Neural crest cell (in vitro differentiated cells): ENCODE results near the gene LIMK2. TPM values are rescaled to one million over a fixed set of nuclear protein-coding genes. Genes with fewer than 3 reads are reported as not detected.

Experiments
- DNase-seq: peaks from one replicate; pipeline ENCODE4 v3.0.0; 2021; ENCODE audit warnings: low read depth, mixed read lengths, low spot score
- H3K27ac Mint-ChIP-seq: one replicate; pipeline ENCODE4 v1.8.0; 2021; ENCODE audit warnings: mild to moderate bottlenecking, mixed read lengths; ENCODE audit not compliant: unreplicated experiment
- H3K27me3 Mint-ChIP-seq: 2 replicates; pipeline ENCODE4 v1.8.0; 2021; ENCODE audit warnings: low read depth, mild to moderate bottlenecking, mixed read lengths
- H3K36me3 Mint-ChIP-seq: 2 replicates; pipeline ENCODE4 v1.8.0; 2021; ENCODE audit warnings: low read depth, mild to moderate bottlenecking, mixed read lengths
- H3K4me1 Mint-ChIP-seq: 2 replicates; pipeline ENCODE4 v1.8.0; 2021; ENCODE audit warnings: mixed read lengths
- H3K4me3 Mint-ChIP-seq: one replicate; pipeline ENCODE4 v1.8.0; 2021; ENCODE audit warnings: mild to moderate bottlenecking, mixed read lengths
- H3K9me3 Mint-ChIP-seq: 2 replicates; pipeline ENCODE4 v1.8.0; 2021; ENCODE audit warnings: mixed read lengths
- CTCF ChIP-seq: fragments of 200-600 bp; sonication (generic); conservative IDR thresholded peaks from 2 replicates; pipeline ENCODE4 v1.5.0; 2021; ENCODE audit warnings: antibody characterized with exemption, mild to moderate bottlenecking
- total RNA-seq: library from RNA; stranded (reverse); gene quantifications from 2 replicates; pipeline ENCODE4 v1.2.1, GENCODE V29; 2021

Gene LIMK2
- total RNA-seq, 1 donor from 2014 or later: 35.1 TPM

GRCh38 chr22:31279821-31280505 is 67.9 kb downstream of the LIMK2 start:
- Mint-ChIP-seq H3K36me3 (no peaks in the 10 kb centered on the region), H3K9me3 (no peaks in the 10 kb centered on the region), H3K4me1 (peaks cover 15% of the 10 kb centered on the region), H3K27ac (no peak overlapping the region), H3K4me3 (no peak overlapping the region), H3K27me3 (no peaks in the 10 kb centered on the region)
- no peak for TF ChIP-seq CTCF
- DNase-seq: no peak

GRCh38 chr22:31281733-31282132 is 69.6 kb downstream of the LIMK2 start:
- no peak overlapping the region for H3K27ac Mint-ChIP-seq
- TF ChIP-seq CTCF: no peak
- no peaks in the 10 kb centered on the region for H3K36me3 Mint-ChIP-seq
- no peak for DNase-seq
- H3K27me3 Mint-ChIP-seq: no peaks in the 10 kb centered on the region
- peaks cover 21% of the 10 kb centered on the region for H3K4me1 Mint-ChIP-seq
- no peaks in the 10 kb centered on the region for H3K9me3 Mint-ChIP-seq
- no peak overlapping the region for H3K4me3 Mint-ChIP-seq

GRCh38 chr22:31282748-31283468 is 70.8 kb downstream of the LIMK2 start:
- Mint-ChIP-seq H3K27me3 (no peaks in the 10 kb centered on the region), H3K4me1 (peaks cover 21% of the 10 kb centered on the region), H3K36me3 (no peaks in the 10 kb centered on the region), H3K27ac (peak overlapping the region; percentile 72), H3K9me3 (no peaks in the 10 kb centered on the region), H3K4me3 (no peak overlapping the region)
- TF ChIP-seq CTCF: no peak
- DNase-seq: no peak

- DNase-seq: no peak
- Mint-ChIP-seq H3K9me3 (no peaks in the 10 kb centered on the region), H3K4me1 (peaks cover 21% of the 10 kb centered on the region), H3K4me3 (no peak overlapping the region), H3K27me3 (no peaks in the 10 kb centered on the region), H3K27ac (peak overlapping the region; percentile 92), H3K36me3 (no peaks in the 10 kb centered on the region)
- TF ChIP-seq CTCF: no peak
These were observed 72.4 kb downstream of the LIMK2 start for GRCh38 chr22:31284281-31285155.

GRCh38 chr22:31286360-31287255 is 74.5 kb downstream of the LIMK2 start:
- Mint-ChIP-seq H3K27ac (no peak overlapping the region), H3K9me3 (no peaks in the 10 kb centered on the region), H3K27me3 (peaks cover 10% of the 10 kb centered on the region), H3K4me3 (no peak overlapping the region), H3K4me1 (peaks cover 25% of the 10 kb centered on the region), H3K36me3 (no peaks in the 10 kb centered on the region)
- DNase-seq: no peak
- no peak for TF ChIP-seq CTCF
